ENCODE data around the gene RBMS1. TPM values are rescaled to one million over a fixed set of nuclear protein-coding genes. Genes with fewer than 3 reads are reported as not detected.

RBMS1 gene
- total and polyA plus RNA-seq, 2 donors (not counting 1 experiment from before 2014, with no cell fraction given): 18.0 to 36.7 TPM

- Histone ChIP-seq H3K79me2 (ENCODE audit: control insufficient read depth, insufficient read depth, low read length) (peaks cover 34% of the 10 kb centered on the region), H3K9me3 (ENCODE audit: control extremely low read depth in 1 of 3, control insufficient read depth in 2 of 3, insufficient read depth in 1 of 3, low read length in 2 of 3) (no peaks in the 10 kb centered on the region), H2AFZ (ENCODE audit: insufficient read depth, low read depth, low read length, poor library complexity, severe bottlenecking) (no peak overlapping the region), H3K4me2 (replicated peaks; ENCODE audit: low read depth, low read length, poor library complexity, severe bottlenecking) (no peak overlapping the region), H4K20me1 (ENCODE audit: control insufficient read depth, insufficient read depth, low read length, poor library complexity, severe bottlenecking) (peaks cover 29% of the 10 kb centered on the region), H3K4me1 (ENCODE audit: control insufficient read depth in 2 of 2, insufficient read depth in 2 of 2, low read length in 2 of 2) (peaks cover 4% of the 10 kb centered on the region in 2 donors), H3K27ac (ENCODE audit: low read length in 2 of 2) (no peak overlapping the region), H3K36me3 (replicated peaks in 1 of 2; ENCODE audit: control extremely low read depth in 1 of 2, control insufficient read depth in 1 of 2, extremely low read depth in 1 of 2, insufficient read depth in 2 of 2, low read length in 1 of 2) (peaks cover 0 to 2% of the 10 kb centered on the region in 2 experiments), H3K4me3 (ENCODE audit: control extremely low read depth in 1 of 5, extremely low read depth in 1 of 5, insufficient read depth in 1 of 5, low read depth in 2 of 5, low read length in 4 of 5) (no peak overlapping the region), H3K27me3 (replicated peaks in 1 of 4; ENCODE audit: control extremely low read depth in 1 of 4, control insufficient read depth in 3 of 4, insufficient read depth in 4 of 4, low read length in 3 of 4) (no peaks in the 10 kb centered on the region), H3K9ac (ENCODE audit: low read length) (no peak overlapping the region)
- WGBS (ENCODE audit: insufficient coverage): no CpG with 5 or more reads among the region's 1 CpG
- TF ChIP-seq EZH2 (IDR thresholded peaks at IDR 0.05; ENCODE audit: borderline replicate concordance, insufficient read depth, low read depth, low read length, poor library complexity, severe bottlenecking) (no peak), CTCF (IDR thresholded peaks at IDR 0.05) (no peak)
- H3K9me3 Mint-ChIP-seq (ENCODE audit: insufficient read depth): no peaks in the 10 kb centered on the region
- no peaks in the 10 kb centered on the region for H3K27me3 Mint-ChIP-seq
- DNase-seq (no peak), ATAC-seq (ENCODE audit: low read depth) (no peak)
- no peak overlapping the region for H3K4me3 Mint-ChIP-seq
- CTCF ChIA-PET: interaction anchor here (5.8 kb wide), 1 partner anchor 12 kb away, joined by 40 read pairs; no protein-coding TSS in a partner anchor
- POLR2A ChIA-PET: no interaction called here
- no peak overlapping the region for H3K27ac Mint-ChIP-seq
- peaks cover 31% of the 10 kb centered on the region for H3K4me1 Mint-ChIP-seq
- intact Hi-C loops (cut with micrococcal nuclease): no loop called here
These were observed 157.5 kb downstream of the RBMS1 start for GRCh38 chr2:160336105-160336504.

GRCh38 chr2:160335441-160335840 lies 158.2 kb downstream of the RBMS1 start:
- no peaks in the 10 kb centered on the region for H3K27me3 ChIP-seq (replicated peaks in 1 of 4; ENCODE audit: control extremely low read depth in 1 of 4, control insufficient read depth in 3 of 4, insufficient read depth in 4 of 4, low read length in 3 of 4)
- H3K9me3 ChIP-seq (ENCODE audit: control extremely low read depth in 1 of 3, control insufficient read depth in 2 of 3, insufficient read depth in 1 of 3, low read length in 2 of 3): no peaks in the 10 kb centered on the region
- no peaks in the 10 kb centered on the region for H3K9me3 Mint-ChIP-seq (ENCODE audit: insufficient read depth)
- H4K20me1 ChIP-seq (ENCODE audit: control insufficient read depth, insufficient read depth, low read length, poor library complexity, severe bottlenecking): peaks cover 30% of the 10 kb centered on the region
- no peak for DNase-seq
- H3K27me3 Mint-ChIP-seq: no peaks in the 10 kb centered on the region
- H3K4me1 ChIP-seq (ENCODE audit: control insufficient read depth in 2 of 2, insufficient read depth in 2 of 2, low read length in 2 of 2): peaks cover 4% of the 10 kb centered on the region in 2 donors
- H3K4me3 ChIP-seq (ENCODE audit: control extremely low read depth in 1 of 5, extremely low read depth in 1 of 5, insufficient read depth in 1 of 5, low read depth in 2 of 5, low read length in 4 of 5): no peak overlapping the region
- H3K36me3 ChIP-seq (replicated peaks in 1 of 2; ENCODE audit: control extremely low read depth in 1 of 2, control insufficient read depth in 1 of 2, extremely low read depth in 1 of 2, insufficient read depth in 2 of 2, low read length in 1 of 2): peaks cover 0 to 2% of the 10 kb centered on the region in 2 experiments
- ChIA-PET POLR2A (interaction anchor here (0.6 kb wide), 1 partner anchor 14 kb away, joined by 3 read pairs; no protein-coding TSS in a partner anchor), CTCF (interaction anchor here (0.6 to 5.8 kb wide), 4 partner anchors 12 to 659 kb away, joined by 3 to 40 read pairs (median 8); no protein-coding TSS in a partner anchor)
- H3K9ac ChIP-seq (ENCODE audit: low read length): no peak overlapping the region
- no peak overlapping the region for H3K4me2 ChIP-seq (replicated peaks; ENCODE audit: low read depth, low read length, poor library complexity, severe bottlenecking)
- H3K4me3 Mint-ChIP-seq: no peak overlapping the region
- no peak for ATAC-seq (ENCODE audit: low read depth)
- peaks cover 31% of the 10 kb centered on the region for H3K4me1 Mint-ChIP-seq
- H3K27ac Mint-ChIP-seq: no peak overlapping the region
- intact Hi-C loops (cut with micrococcal nuclease): no loop called here
- no peak overlapping the region for H2AFZ ChIP-seq (ENCODE audit: insufficient read depth, low read depth, low read length, poor library complexity, severe bottlenecking)
- peaks cover 40% of the 10 kb centered on the region for H3K79me2 ChIP-seq (ENCODE audit: control insufficient read depth, insufficient read depth, low read length)
- WGBS (ENCODE audit: insufficient coverage): no CpG with 5 or more reads among the region's 5 CpGs
- no peak for TF ChIP-seq EZH2 (IDR thresholded peaks at IDR 0.05; ENCODE audit: borderline replicate concordance, insufficient read depth, low read depth, low read length, poor library complexity, severe bottlenecking)
- no peak for TF ChIP-seq CTCF (IDR thresholded peaks at IDR 0.05)
- H3K27ac ChIP-seq (ENCODE audit: low read length in 2 of 2): no peak overlapping the region
